GM12878 (cell line): Measurements from ENCODE around the gene COASY. TPM values are rescaled to one million over a fixed set of nuclear protein-coding genes. Genes with fewer than 3 reads are reported as not detected.

Experiments
- CHD1 ChIP-seq: IDR thresholded peaks from 2 replicates; pipeline ENCODE4 v1.6.1; 2012; ENCODE audit warnings: low read depth, low read length, improper control_type of control experiment
- CREM ChIP-seq: IDR thresholded peaks from 2 replicates; pipeline ENCODE4 v1.6.1; 2014; ENCODE audit warnings: antibody characterized with exemption, low read depth
- EED ChIP-seq: sonication (generic); IDR thresholded peaks from 2 replicates; pipeline ENCODE4 v1.6.1; 2016; ENCODE audit warnings: antibody characterized with exemption, low read depth
- HDAC6 ChIP-seq: fragments of 200-600 bp; sonication (generic); IDR thresholded peaks from one replicate; pipeline ENCODE4 v1.8.0; 2017; ENCODE audit warnings: antibody characterized with exemption; ENCODE audit not compliant: unreplicated experiment
- IRF4 ChIP-seq: IDR thresholded peaks from 2 replicates; pipeline ENCODE4 v1.6.1; 2011; ENCODE audit warnings: low read depth, low read length
- MTA3 ChIP-seq: IDR thresholded peaks from 2 replicates; pipeline ENCODE4 v1.6.1; 2012; ENCODE audit warnings: low read length, inconsistent platforms, borderline replicate concordance
- MYC ChIP-seq: IDR thresholded peaks from 2 replicates; pipeline ENCODE4 v1.6.1; 2011; ENCODE audit warnings: mild to moderate bottlenecking, low read length, moderate library complexity, inconsistent platforms; ENCODE audit not compliant: insufficient read depth, insufficient replicate concordance, insufficient read length, severe bottlenecking
- POU2F2 ChIP-seq: IDR thresholded peaks from 3 replicates; pipeline ENCODE4 v1.6.1; 2011; ENCODE audit warnings: low read depth, mild to moderate bottlenecking, low read length, borderline replicate concordance
- polyA plus RNA-seq, 11 experiments: library from polyadenylated mRNA; depleted of rRNA in 4 of 11; unstranded in 6 of 11; stranded (reverse) in 5 of 11; fragments of >200 nt; fragmentation: Nextera tagmentation in 4 of 11; fragmentation: Illumina TruSeq in 1 of 11; extraction: Ambion mirVana in 4 of 11; extraction: Trizol in 1 of 11; gene quantifications; 1 replicate in 1 of 11; 2 replicates in 10 of 11; pipeline versions ENCODE4 v1.2.1 to v1.2.3, GENCODE V29; 2011 to 2016; ENCODE audit warnings: inconsistent platforms in 2 of 11, missing spikeins in 2 of 11, low read depth in 1 of 11
- total RNA-seq, 4 experiments: library from RNA; depleted of rRNA in 3 of 4; stranded (reverse); fragments of >200 nt in 3 of 4; fragmentation: Illumina TruSeq in 1 of 4; extraction: Trizol in 1 of 4; gene quantifications; 2 replicates each; pipeline versions ENCODE4 v1.2.1 to v1.2.3, GENCODE V29; 2013 to 2021
- TF ChIP-seq, protein P1 (sequence below): fragments of 450-650 bp; formaldehyde crosslinking; IDR thresholded peaks from 2 replicates; pipeline ENCODE4 v1.5.0; 2022; ENCODE audit warnings: mild to moderate bottlenecking, missing genetic modification characterization
- TF ChIP-seq, protein P2 (sequence below): fragments of 450-650 bp; IDR thresholded peaks from 2 replicates; pipeline ENCODE4 v1.6.1; 2017; ENCODE audit warnings: mild to moderate bottlenecking, low read depth, inconsistent platforms; ENCODE audit not compliant: poor library complexity, severe bottlenecking

COASY gene
- total and polyA plus RNA-seq, 10 of the 15 experiments (the other 5 are each of a cell fraction or from before 2014, with no cell fraction given): 18.6 to 93.9 (median 43.2) TPM

DNA sequence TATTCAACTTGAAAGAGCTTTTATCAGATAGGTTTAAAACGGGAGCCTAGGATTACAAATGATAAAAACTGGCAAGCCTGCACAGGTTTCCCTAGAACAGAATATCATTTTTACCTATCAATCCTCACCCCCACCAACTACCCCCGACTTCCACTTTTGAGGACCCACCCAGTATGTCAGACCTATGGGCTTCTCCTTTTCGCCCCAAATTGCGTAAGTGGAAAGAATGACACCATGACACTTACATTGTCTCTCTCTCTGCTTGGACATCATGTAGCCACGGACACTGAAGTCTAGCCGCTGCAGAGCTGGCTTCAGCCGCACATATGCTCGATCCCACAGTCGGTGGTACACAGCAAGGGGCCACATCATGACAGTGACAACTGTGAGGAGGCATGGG, 22.9 kb downstream of the COASY start (continued):
- TF ChIP-seq HDAC6 (no peak), CHD1 (no peak), MYC (no peak), CREM (no peak), IRF4 (no peak), EED (no peak), MTA3 (no peak), POU2F2 (no peak)
- TF ChIP-seq, protein P1, sequence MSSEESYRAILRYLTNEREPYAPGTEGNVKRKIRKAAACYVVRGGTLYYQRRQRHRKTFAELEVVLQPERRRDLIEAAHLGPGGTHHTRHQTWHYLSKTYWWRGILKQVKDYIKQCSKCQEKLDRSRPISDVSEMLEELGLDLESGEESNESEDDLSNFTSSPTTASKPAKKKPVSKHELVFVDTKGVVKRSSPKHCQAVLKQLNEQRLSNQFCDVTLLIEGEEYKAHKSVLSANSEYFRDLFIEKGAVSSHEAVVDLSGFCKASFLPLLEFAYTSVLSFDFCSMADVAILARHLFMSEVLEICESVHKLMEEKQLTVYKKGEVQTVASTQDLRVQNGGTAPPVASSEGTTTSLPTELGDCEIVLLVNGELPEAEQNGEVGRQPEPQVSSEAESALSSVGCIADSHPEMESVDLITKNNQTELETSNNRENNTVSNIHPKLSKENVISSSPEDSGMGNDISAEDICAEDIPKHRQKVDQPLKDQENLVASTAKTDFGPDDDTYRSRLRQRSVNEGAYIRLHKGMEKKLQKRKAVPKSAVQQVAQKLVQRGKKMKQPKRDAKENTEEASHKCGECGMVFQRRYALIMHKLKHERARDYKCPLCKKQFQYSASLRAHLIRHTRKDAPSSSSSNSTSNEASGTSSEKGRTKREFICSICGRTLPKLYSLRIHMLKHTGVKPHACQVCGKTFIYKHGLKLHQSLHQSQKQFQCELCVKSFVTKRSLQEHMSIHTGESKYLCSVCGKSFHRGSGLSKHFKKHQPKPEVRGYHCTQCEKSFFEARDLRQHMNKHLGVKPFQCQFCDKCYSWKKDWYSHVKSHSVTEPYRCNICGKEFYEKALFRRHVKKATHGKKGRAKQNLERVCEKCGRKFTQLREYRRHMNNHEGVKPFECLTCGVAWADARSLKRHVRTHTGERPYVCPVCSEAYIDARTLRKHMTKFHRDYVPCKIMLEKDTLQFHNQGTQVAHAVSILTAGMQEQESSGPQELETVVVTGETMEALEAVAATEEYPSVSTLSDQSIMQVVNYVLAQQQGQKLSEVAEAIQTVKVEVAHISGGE (CRISPR knock-in tag): no peak
- TF ChIP-seq, protein P2, sequence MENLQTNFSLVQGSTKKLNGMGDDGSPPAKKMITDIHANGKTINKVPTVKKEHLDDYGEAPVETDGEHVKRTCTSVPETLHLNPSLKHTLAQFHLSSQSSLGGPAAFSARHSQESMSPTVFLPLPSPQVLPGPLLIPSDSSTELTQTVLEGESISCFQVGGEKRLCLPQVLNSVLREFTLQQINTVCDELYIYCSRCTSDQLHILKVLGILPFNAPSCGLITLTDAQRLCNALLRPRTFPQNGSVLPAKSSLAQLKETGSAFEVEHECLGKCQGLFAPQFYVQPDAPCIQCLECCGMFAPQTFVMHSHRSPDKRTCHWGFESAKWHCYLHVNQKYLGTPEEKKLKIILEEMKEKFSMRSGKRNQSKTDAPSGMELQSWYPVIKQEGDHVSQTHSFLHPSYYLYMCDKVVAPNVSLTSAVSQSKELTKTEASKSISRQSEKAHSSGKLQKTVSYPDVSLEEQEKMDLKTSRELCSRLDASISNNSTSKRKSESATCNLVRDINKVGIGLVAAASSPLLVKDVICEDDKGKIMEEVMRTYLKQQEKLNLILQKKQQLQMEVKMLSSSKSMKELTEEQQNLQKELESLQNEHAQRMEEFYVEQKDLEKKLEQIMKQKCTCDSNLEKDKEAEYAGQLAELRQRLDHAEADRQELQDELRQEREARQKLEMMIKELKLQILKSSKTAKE: no peak
